Stimulated activated CD4-positive, alpha-beta T cell treated with anti-CD3 and anti-CD28 coated beads, Interleukin-4, amount 100 ng/mL, for 1 hour (primary cell): ENCODE measurements around the gene HRK.

Source experiments
- DNase-seq: peaks from one replicate; pipeline ENCODE4 v3.0.0-alpha.2; 2020

HRK gene

DNA sequence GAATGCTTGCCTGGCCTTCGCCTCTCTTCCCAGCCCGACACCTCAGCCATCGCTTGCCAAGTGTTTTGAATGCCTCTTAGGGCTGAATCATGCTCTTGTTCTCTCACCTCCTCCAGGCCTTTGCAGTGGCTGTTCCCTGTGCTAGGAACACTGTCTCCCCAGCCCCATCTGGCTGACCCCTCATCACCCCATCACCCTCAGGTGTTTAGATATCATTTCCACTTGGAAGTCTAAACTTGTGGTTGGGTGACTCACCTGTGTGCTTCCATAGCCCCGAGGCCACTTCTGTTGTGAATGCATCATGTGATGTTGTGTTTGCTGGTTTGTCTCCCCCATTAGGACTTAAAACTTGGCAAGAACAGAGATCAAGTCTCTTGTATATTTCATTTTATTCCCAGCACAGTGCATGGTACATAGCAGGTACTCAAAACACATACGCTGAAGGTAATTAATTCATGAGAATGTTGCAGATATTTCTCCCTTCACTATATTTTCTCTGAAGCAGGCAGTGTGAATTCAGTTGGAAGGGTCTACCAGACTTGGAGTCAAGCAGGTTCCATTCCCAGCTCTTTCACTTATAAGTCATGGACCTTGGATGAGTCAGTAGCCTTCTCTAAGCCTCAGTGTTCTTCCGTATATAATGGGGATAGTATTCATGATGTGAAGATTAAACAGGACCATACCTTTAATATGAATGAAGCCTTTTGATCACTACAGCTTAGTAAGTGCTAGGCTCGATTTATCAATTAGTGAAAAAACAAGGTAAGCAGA lies 67.8 kb downstream of the HRK start:
- no peak for DNase-seq

- no peak for DNase-seq
Measured at GRCh38 chr12:116812238-116812637, 69.0 kb downstream of the HRK start.

DNA sequence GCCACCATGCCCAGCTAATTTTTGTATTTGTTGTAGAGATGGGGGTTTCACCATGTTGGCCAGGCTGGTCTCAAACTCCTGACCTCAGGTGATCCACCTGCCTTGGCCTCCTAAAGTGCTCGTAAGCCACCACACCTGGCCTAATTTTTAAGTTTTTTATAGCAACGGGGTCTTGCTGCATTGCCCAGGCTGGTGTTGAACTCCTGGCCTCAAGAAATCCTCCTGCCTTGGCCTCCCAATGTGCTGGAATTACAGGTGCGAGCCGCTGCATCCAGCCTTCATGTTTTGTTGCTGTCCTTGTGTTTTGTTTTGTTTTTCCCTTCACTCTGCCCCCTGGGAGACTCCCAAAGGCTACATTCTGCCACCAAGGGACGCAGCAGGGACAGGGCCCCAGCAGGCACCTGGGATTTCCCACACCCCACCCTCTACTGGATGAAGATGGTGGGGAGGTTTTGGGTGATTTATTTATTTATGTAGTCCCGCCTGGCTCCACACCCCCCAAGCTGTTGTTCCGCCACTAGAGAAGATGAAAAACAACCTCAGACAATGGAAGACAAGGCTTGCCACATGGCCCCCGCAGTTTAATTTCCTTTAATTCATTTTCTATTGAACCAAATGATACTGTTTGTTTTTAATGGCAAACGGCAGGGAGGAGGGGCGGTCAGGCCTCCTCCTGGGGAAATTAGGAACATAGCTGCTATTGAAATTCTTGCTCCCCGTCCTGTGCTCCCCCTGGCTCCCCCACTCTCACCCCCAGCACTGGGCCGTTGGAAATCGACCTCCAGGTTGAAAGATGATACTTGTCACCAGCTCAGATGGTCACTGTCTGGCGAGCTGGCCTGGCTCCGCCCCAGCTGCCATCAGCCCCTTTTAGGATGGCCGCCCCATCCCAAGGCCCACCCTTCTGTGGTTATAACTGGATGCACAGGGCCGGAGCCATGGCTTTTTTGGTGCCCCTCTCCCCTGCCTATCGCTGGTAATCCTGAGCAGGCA lies 72.8 kb downstream of the HRK start:
- DNase-seq, result no peak

GRCh38 chr12:116807546-116807945 lies 73.7 kb downstream of the HRK start:
- DNase-seq, result no peak

DNA sequence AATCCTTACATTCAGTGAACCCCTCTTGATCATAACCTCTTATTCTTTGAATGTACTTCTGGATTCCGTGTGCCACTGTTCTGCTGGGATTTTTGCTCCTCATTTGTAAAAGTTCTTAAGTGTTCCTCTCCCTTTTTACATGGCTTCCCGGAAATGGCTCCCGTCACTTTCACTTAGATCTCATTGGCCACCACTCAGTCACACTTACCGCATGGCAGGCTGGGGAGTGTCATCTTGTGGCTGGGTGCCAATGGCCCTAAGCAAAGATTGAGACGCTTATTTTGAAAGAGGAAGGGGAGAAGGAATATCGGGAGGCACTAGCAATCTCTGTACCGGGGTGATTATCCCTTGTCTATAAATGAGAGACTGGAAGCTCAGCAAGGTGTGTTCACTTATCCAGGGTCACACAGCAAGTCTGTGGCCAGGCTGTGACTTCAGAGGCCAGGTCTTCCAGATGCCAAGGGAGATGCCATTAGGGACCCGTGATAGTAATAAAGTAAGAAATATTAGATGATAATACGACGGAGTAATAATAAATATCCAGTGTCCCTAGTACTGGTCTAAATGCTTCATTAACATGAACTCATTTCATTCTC lies 74.3 kb downstream of the HRK start:
- no peak for DNase-seq
